Measurements from ENCODE around the gene CPS1. TPM values are rescaled to one million over a fixed set of nuclear protein-coding genes. Genes with fewer than 3 reads are reported as not detected.

CPS1 gene
- total RNA-seq, 4 donors from 2014 or later: 0.29 to 10.8 (median 5.5) TPM

GRCh38 chr2:210673117-210673516, 116.7 kb downstream of the CPS1 start:
- Histone ChIP-seq H3K9me3 (no peaks in the 10 kb centered on the region), H3K27me3 (no peaks in the 10 kb centered on the region), H3K36me3 (no peaks in the 10 kb centered on the region), H3K27ac (no peak overlapping the region), H3K4me3 (no peak overlapping the region), H3K4me1 (no peaks in the 10 kb centered on the region)
- intact Hi-C loops (cut with DNase I; ENCODE audit: low total_unique reads): no loop called here
- TF ChIP-seq CTCF (IDR thresholded peaks at IDR 0.05): no peak
- no peak for TF ChIP-seq POLR2A (IDR thresholded peaks at IDR 0.05)
- no peak for DNase-seq

GRCh38 chr2:210676067-210676466, 119.7 kb downstream of the CPS1 start:
- Histone ChIP-seq H3K4me3 (no peak overlapping the region), H3K4me1 (no peaks in the 10 kb centered on the region), H3K9me3 (no peaks in the 10 kb centered on the region), H3K36me3 (no peaks in the 10 kb centered on the region), H3K27ac (no peak overlapping the region), H3K27me3 (no peaks in the 10 kb centered on the region)
- intact Hi-C loops (cut with DNase I; ENCODE audit: low total_unique reads): no loop called here
- DNase-seq: no peak
- TF ChIP-seq CTCF (IDR thresholded peaks at IDR 0.05) (no peak), POLR2A (IDR thresholded peaks at IDR 0.05) (no peak)

- Histone ChIP-seq H3K4me1 (no peaks in the 10 kb centered on the region), H3K9me3 (no peaks in the 10 kb centered on the region), H3K27ac (no peak overlapping the region), H3K36me3 (no peaks in the 10 kb centered on the region), H3K4me3 (no peak overlapping the region), H3K27me3 (no peaks in the 10 kb centered on the region)
- TF ChIP-seq POLR2A (IDR thresholded peaks at IDR 0.05): no peak
- TF ChIP-seq CTCF (IDR thresholded peaks at IDR 0.05): no peak
- intact Hi-C loops (cut with DNase I; ENCODE audit: low total_unique reads): no loop called here
- DNase-seq: no peak
These were observed 125.1 kb downstream of the CPS1 start for GRCh38 chr2:210681491-210681890.

GRCh38 chr2:210686401-210686800, 130.0 kb downstream of the CPS1 start:
- Histone ChIP-seq H3K4me1 (no peaks in the 10 kb centered on the region), H3K36me3 (no peaks in the 10 kb centered on the region), H3K27ac (no peak overlapping the region), H3K27me3 (no peaks in the 10 kb centered on the region), H3K4me3 (no peak overlapping the region), H3K9me3 (no peaks in the 10 kb centered on the region)
- intact Hi-C loops (cut with DNase I; ENCODE audit: low total_unique reads): no loop called here
- no peak for DNase-seq
- no peak for TF ChIP-seq POLR2A (IDR thresholded peaks at IDR 0.05)
- TF ChIP-seq CTCF (IDR thresholded peaks at IDR 0.05): no peak

GRCh38 chr2:210687786-210688470, 131.5 kb downstream of the CPS1 start:
- H3K4me3 ChIP-seq: no peak overlapping the region
- no peak for DNase-seq
- intact Hi-C loops (cut with DNase I; ENCODE audit: low total_unique reads): no loop called here
- H3K9me3 ChIP-seq: no peaks in the 10 kb centered on the region
- TF ChIP-seq CTCF (IDR thresholded peaks at IDR 0.05) (no peak), POLR2A (IDR thresholded peaks at IDR 0.05) (no peak)
- no peaks in the 10 kb centered on the region for H3K36me3 ChIP-seq
- no peaks in the 10 kb centered on the region for H3K27me3 ChIP-seq
- no peak overlapping the region for H3K27ac ChIP-seq
- H3K4me1 ChIP-seq: no peaks in the 10 kb centered on the region

All from uterus (tissue), 4 donors.